AG20443 (cell line): Measurements from ENCODE around the gene ANKRD24.
"Not testable (repeated sequence)": the region's sequence is repeated elsewhere in the genome, so short reads cannot be mapped to it uniquely, and the experiment has no call there.

Experiments
- DNase-seq: peaks from one replicate; pipeline ENCODE4 v3.0.0; 2012; ENCODE audit warnings: low spot score, mixed read lengths

Gene ANKRD24

GRCh38 chr19:4230237-4230636 is 47.7 kb downstream of the ANKRD24 start:
- DNase-seq, result not testable (repeated sequence)

GRCh38 chr19:4231521-4231920 is 49.0 kb downstream of the ANKRD24 start:
- not testable (repeated sequence) for DNase-seq

GRCh38 chr19:4232139-4232538 is 49.6 kb downstream of the ANKRD24 start:
- DNase-seq, result not testable (repeated sequence)

- no peak for DNase-seq
These were observed 50.3 kb downstream of the ANKRD24 start for GRCh38 chr19:4232614-4233281.

- peak; percentile 45 for DNase-seq
These were observed 50.9 kb downstream of the ANKRD24 start for GRCh38 chr19:4233282-4233853.

GRCh38 chr19:4234142-4234861 is 51.8 kb downstream of the ANKRD24 start:
- DNase-seq, result no peak

- peak; percentile 2 for DNase-seq
These were observed 52.3 kb downstream of the ANKRD24 start for GRCh38 chr19:4234862-4235201.

- not testable (repeated sequence) for DNase-seq
These were observed 55.0 kb downstream of the ANKRD24 start for GRCh38 chr19:4237510-4237909.

- DNase-seq, result no peak
These were observed 56.3 kb downstream of the ANKRD24 start for GRCh38 chr19:4238831-4239230.

GRCh38 chr19:4241824-4242430 is 59.4 kb downstream of the ANKRD24 start:
- no peak for DNase-seq

GRCh38 chr19:4245938-4246337 is 63.4 kb downstream of the ANKRD24 start:
- DNase-seq, result not testable (repeated sequence)

- peak; percentile 99 for DNase-seq
These were observed 64.5 kb downstream of the ANKRD24 start, which contains the start of gene YJU2 for GRCh38 chr19:4246767-4247593. Gene YJU2 (plus strand): TSS chr19:4247080. CDS start chr19:4247147, 67 bp downstream.

GRCh38 chr19:4256563-4256962 is 74.1 kb downstream of the ANKRD24 start:
- DNase-seq, result no peak

- no peak for DNase-seq
These were observed 74.5 kb downstream of the ANKRD24 start for GRCh38 chr19:4257025-4257424.

- no peak for DNase-seq
These were observed 75.7 kb downstream of the ANKRD24 start for GRCh38 chr19:4258181-4258580.

GRCh38 chr19:4260613-4261191 is 78.2 kb downstream of the ANKRD24 start:
- DNase-seq, result no peak

- no peak for DNase-seq
These were observed 82.3 kb downstream of the ANKRD24 start for GRCh38 chr19:4264812-4265211.

GRCh38 chr19:4266253-4267000 is 83.9 kb downstream of the ANKRD24 start:
- no peak for DNase-seq

GRCh38 chr19:4267101-4267900 is 84.8 kb downstream of the ANKRD24 start:
- peak; percentile 77 for DNase-seq
